Erythroblast (primary cell): ENCODE results near the gene RGPD6.
"Not testable (repeated sequence)": the region's sequence is repeated elsewhere in the genome, so short reads cannot be mapped to it uniquely, and the experiment has no call there.

ENCODE experiments used
- GATA1 ChIP-seq: IDR thresholded peaks from 2 replicates; pipeline ENCODE4 v1.6.1; 2011; ENCODE audit warnings: low read depth, mild to moderate bottlenecking, control low read depth, low read length, moderate library complexity
- POLR2A ChIP-seq: IDR thresholded peaks from 2 replicates; pipeline ENCODE4 v1.6.1; 2011; ENCODE audit warnings: mild to moderate bottlenecking, low read length

GRCh38 chr2:110482697-110483096 is 94.3 kb downstream of the RGPD6 start:
- not testable (repeated sequence) for TF ChIP-seq POLR2A, GATA1
